Dedifferentiated amniotic fluid mesenchymal stem cell (primary cell): ENCODE measurements around the gene SHC4.

Experiments used
- DNase-seq: peaks from one replicate; pipeline ENCODE4 v3.0.0-alpha.2; 2016; ENCODE audit errors: extremely low spot score

SHC4 gene

GRCh38 chr15:48850648-48851047 lies 113.1 kb downstream of the SHC4 start:
- DNase-seq, result no peak

DNA sequence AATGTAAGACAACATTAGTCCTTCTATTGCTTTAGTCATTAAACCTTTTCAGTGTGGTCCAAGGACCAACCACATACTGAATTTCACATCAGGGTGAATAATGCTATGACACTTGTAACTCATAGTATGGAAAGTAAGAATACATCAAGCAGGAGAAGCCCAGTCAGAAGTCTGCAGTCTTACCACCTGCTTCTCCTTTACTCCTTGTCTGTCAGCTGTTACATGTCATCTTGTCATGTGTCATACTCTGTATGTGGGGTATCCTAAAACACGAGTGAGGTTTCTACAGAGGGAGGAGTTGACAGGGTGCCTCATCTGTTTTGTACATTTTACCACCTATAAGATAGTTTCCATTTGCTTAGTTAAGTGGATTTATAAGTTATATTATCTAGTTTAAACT lies 118.6 kb downstream of the SHC4 start:
- DNase-seq, result no peak

DNA sequence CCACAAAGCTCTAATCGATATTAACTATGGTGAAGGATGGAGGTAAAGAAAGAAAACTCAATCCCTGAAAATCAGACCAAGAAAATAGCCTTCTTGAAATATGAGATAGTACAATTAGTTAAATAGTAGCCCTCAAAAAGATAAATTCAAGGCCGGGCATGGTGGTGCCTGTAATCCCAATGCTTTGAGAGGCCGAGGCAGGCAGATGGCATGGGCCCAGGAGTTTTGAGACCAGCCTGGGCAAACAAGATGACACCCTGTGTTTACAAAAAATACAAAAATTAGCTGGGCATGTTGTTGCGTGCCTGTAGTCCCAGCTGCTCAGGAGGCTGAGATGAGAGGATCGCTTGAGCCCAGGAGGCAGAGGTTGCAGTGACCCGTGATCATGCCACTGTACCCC lies 121.2 kb downstream of the SHC4 start:
- no peak for DNase-seq

DNA sequence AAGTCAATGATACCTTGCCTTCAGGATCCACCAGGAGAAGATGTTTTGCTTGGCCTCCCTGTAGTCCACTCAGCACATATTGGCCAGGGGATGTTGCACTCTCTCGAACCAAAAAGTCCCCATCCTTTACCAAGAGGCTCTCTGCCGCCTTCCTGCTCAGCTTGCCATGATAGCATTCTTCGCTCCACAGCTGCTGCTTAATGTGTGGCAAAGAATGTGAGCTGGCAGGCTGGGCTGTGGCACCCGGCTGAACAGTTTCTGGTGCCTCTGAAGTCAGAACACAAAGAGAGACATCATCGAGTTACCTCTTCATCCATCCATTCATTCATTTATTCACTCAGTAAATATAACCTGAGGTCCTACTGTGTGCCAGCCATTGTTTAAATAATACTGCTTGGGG lies 129.0 kb downstream of the SHC4 start:
- no peak for DNase-seq

DNA sequence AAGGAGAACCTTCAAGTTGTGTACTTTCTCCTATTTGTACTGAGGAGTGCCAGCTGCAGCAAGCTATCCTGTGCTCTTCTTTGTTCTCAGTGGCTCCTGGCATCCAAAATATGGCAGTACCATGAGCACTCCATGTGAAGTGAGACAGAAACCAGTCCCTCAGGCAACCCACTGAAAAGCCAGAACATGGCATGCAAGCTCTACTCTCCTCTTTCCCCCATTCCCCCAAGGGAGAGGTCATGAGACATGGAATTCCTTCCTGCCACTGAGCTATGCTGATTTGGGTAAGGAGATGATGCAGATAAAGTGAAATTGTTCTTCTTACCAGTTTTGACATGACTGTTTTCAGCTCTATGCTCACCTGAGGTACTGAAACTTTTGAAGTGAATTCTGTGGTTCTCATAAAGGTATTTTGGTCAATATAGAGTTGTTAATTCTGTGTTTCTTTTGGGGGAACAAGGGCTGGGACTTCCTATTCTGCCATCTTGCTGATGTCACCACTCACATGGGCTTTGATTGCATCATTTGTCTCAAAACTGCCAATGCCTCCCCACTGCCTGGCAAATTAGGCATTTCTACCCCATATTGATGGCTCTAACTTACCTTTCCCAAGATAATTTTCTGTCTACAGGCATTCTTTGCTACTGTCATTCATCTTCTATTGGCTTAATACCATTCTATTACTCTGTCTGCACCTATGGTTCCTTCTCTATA lies 130.0 kb downstream of the SHC4 start:
- DNase-seq, result no peak

DNA sequence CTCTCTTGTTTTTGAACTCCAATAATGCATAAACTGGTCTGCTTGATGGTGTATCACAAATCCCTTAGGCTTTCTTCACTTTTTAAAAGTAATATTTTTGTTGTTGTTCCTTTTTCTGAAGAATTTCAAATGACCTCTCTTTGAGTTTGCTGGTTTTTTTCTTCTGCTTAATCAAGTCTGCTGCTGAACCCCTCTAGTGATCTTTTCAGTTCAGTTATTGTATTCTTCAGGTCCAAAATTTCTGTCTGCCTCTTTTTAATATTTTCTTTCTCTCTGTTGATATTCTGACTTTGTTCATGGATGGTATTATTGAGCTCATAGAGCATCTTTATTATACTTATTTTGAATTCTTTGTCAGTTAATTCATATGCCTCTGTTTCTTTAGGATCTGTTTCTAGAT lies 131.1 kb downstream of the SHC4 start:
- DNase-seq, result no peak

- no peak for DNase-seq
Observed at GRCh38 chr15:48828906-48829305, 134.8 kb downstream of the SHC4 start.

GRCh38 chr15:48828471-48828870 lies 135.2 kb downstream of the SHC4 start:
- DNase-seq, result no peak

DNA sequence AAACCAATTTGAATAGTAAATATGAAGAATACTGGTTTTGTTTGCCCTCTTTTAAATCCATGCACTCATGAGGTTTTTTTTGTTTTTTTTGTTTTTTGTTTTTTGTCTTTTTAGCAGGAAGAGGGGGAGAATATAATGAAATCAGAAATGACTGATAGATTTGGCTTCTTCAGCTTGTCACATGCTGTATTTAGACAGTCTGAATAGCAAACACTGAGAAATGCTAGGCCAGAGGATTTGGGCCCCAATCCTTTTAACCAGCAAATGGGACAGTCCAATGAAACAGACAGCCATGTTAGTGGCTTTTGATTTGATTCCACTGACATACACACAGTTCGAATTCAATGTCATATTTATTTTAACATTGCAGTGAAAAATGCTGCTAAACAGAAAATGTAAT lies 138.6 kb downstream of the SHC4 start:
- DNase-seq, result no peak

GRCh38 chr15:48823706-48824105 lies 140.0 kb downstream of the SHC4 start:
- no peak for DNase-seq

- no peak for DNase-seq
Observed at GRCh38 chr15:48823237-48823636, 140.5 kb downstream of the SHC4 start.

GRCh38 chr15:48814286-48814685 lies 149.4 kb downstream of the SHC4 start:
- DNase-seq, result no peak

DNA sequence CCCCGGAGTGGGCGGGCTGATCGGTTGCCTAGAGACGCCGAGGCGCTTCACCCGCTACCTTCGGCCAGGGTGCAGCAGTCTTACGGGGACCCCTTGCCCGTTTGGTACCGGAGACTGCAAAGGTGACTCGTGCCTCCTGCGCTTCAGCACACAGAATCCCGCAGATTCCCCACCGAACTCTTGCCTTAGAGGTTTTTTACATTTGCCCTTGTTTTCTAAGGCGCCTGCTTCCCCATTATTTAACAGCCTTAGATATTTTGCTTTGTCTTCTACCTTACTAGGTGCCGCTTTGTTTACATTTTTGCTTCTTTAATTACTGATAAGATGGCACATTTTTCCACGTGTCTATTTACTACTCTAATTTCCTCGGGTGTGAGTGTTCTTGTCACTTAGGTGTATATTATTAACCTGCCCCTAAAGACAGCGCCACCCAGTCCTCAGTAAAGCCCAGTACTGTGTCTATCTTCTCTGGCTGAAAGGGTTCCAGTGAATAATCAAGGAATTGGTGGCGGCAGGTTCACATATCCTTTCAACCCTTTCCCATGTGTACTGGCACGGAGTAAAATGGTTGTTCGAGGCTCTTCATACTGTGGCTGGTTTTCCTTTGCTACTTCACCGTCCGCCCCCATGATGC lies 152.3 kb downstream of the SHC4 start:
- DNase-seq, result no peak

DNA sequence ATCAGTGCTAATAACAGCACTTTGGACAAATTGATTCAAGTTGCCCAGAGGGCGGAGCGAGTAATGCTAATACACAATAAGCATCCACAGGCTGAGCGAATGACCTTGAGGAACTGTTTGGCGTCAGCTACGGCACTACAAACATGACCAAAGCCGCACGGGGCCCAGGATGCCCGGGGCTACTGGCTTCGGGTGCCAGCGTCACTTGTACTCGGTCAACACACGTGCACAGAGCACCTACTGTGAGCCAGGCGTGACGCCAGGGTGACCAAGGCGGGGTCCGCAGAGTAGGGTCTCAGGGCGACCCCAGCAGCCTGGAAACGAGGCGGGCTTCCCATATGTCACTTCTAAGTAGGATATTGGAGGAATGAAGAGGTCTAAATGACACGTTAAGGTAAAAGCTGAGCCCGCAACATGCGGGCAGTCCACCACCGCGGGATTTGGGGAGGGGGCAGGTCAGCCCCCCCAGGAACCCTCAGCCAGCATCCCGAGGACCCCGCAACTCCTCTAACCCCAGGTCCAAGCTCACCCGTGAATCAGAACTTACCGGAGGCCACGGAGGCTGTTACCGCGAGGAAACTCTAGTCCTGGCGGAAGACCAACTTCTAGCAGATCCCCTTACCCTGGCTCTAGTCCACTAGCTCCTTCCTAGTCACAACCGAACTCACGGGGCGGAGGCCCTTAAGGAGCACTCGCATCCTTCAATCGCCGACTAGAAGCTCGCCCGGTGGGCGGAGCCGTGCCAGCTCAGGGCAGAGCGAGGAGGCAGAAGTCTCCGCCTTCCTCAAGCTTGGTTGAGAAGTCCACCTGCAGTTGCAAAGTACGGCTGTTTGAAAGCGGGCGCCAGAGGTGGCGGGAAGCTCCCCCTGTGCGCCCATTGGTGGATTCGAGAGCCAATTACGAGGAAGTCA lies 153.1 kb downstream of the SHC4 start, which contains the start of gene CEP152:
Gene CEP152 (minus strand): TSS at position 656 of the 911 bp plus-strand sequence. CDS start 5,420 bp downstream, outside the sequence.
- DNase-seq, result peak; percentile 98

GRCh38 chr15:48806151-48806550 lies 157.6 kb downstream of the SHC4 start:
- DNase-seq, result no peak

DNA sequence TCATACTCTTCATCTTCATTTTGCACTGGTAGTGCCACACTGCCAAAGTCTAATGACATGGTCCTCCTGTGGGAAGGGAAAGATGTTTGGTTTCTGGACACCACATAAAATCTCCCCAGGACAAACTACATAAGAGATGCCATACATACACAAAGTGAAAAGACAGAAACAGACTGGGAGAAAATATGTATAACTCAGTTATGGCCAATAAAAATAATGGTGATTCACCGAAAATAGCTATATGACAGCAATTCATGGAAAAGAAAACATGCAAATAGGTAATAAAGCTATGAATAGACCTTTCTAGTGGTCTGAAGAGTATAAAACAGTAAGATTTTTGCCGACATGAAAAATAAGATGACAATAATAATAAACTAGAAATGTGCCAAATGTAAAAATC lies 158.1 kb downstream of the SHC4 start:
- DNase-seq, result no peak

GRCh38 chr15:48803877-48804276 lies 159.8 kb downstream of the SHC4 start:
- DNase-seq, result no peak

DNA sequence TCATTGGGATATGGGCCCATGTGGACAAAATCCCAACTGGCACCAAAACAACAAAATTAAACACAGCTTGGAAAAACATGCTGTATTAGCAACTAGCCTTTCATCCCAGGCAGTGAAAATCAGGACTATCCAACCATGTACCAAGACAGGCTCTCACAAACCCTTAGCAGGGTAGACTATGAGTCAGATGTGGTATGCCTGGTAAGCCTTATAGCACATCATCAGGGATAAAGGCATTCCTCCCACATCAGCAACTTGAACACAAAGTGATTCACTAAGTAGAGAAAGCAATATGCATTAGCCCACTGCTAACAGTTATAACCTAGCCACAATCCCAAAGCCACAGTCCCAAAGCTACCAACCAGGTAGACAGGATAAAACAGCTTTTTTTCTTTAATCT lies 160.9 kb downstream of the SHC4 start:
- peak; percentile 81 for DNase-seq

- no peak for DNase-seq
Observed at GRCh38 chr15:48802257-48802656, 161.5 kb downstream of the SHC4 start.

GRCh38 chr15:48800811-48801455 lies 162.8 kb downstream of the SHC4 start:
- peak; percentile 81 for DNase-seq

DNA sequence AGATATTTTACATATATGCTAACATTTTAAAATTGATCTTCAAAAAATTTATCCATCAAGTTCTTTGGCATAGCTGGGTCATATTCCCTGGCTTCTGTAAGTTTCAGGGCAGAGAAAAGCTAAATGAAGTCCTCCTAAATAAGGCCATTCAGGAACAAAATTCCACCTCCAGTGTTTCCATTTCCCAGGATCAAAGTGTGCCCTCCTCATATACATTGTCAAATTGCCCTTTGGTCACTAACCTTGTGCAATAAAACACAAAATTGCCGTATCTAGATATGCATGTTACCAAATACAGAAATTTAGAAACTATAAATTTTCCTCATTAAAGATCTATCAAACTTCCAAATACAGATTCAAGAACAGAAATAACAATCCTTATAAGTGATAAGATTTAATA lies 163.5 kb downstream of the SHC4 start:
- no peak for DNase-seq

DNA sequence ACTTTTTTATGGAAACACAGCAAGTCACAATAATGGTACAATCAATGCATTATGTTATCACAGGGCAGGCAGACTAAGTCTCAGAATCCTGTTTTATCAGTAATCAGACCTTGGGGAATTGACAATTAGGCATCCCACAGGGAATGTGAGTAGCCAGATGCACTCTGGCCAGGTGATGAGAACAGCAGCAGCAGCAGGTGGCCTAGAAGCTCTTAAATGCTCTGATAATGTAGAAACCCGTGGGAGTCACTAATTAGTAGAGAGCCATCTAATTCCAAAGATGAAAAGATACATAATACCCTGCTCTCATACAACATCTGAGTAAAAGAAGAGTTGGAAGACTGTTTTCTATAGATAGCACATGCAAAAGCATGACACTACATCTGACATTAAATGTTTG lies 165.4 kb downstream of the SHC4 start:
- no peak for DNase-seq
